Kidney epithelial cell (primary cell): Measurements from ENCODE around the gene FBXO5. TPM values are rescaled to one million over a fixed set of nuclear protein-coding genes. Genes with fewer than 3 reads are reported as not detected.
A peak's percentile ranks its signal among the peaks of the same experiment; 100 is the strongest.

Source experiments
- DNase-seq: peaks from one replicate; pipeline ENCODE4 v3.0.0-alpha.2; 2010; ENCODE audit warnings: low read depth
- H3K27me3 ChIP-seq: 2 replicates; pipeline ENCODE4 v1.6.0; 2011; ENCODE audit warnings: low read length; ENCODE audit not compliant: control insufficient read depth, insufficient read depth
- H3K36me3 ChIP-seq: 2 replicates; pipeline ENCODE4 v1.5.1; 2011; ENCODE audit warnings: low read length; ENCODE audit not compliant: control insufficient read depth, insufficient read depth
- H3K4me3 ChIP-seq: 2 replicates; pipeline ENCODE4 v1.5.1; 2011; ENCODE audit warnings: low read depth, mild to moderate bottlenecking, control low read depth, low read length
- total RNA-seq: library from RNA; depleted of rRNA; stranded (reverse); fragments of >200 nt; gene quantifications from 2 replicates; pipeline ENCODE4 v1.2.3, GENCODE V29; 2015
- TF ChIP-seq, protein P1 (sequence below): IDR thresholded peaks from 2 replicates; pipeline ENCODE4 v1.5.1; 2011; ENCODE audit warnings: mild to moderate bottlenecking, moderate library complexity, low read length, control low read depth, inconsistent platforms; ENCODE audit not compliant: insufficient read depth, poor library complexity, severe bottlenecking

The FBXO5 gene
- total RNA-seq, 1 donor from 2014 or later: 14.1 TPM

DNA sequence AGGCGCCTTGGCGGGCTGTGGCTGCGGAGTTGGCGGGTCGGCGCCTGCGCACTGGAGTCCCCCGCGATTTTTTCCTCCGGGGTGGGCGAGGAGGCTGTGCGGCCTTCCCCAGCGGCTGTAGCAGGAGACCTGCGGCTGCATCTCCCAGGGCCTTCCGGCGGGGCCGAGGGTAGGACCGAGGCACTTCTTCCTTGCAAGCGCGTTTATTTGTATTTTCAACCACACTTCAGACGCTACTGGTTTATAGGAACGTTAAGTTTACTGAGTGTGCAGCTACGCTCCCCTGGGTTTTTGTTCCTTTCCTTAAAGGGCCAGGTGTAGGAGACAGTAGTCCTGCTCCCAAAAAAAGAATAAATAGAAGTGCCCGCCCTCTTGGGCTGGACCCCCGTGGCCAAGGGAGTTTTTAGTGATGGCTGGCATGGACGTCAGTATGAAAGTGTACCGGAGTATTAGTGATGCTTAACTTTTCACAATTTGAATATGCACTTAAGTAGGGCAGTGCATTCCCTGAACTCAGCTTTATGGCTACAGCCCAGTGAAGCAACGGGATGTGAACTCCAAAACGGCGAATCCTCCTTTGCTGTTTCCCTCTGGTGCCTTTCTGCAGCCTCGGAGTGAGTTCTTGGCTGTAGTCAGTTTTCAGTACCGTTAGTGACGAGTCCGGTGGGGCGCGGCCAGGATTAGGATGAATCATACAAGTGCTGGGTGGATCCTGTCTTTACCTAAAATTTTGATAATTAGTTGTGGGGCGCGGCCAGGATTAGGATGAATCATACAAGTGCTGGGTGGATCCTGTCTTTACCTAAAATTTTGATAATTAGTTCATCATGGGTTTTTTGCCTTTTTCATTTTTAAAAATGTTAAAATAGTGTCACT is 1.0 kb upstream of the FBXO5 start:
- TF ChIP-seq, protein P1, sequence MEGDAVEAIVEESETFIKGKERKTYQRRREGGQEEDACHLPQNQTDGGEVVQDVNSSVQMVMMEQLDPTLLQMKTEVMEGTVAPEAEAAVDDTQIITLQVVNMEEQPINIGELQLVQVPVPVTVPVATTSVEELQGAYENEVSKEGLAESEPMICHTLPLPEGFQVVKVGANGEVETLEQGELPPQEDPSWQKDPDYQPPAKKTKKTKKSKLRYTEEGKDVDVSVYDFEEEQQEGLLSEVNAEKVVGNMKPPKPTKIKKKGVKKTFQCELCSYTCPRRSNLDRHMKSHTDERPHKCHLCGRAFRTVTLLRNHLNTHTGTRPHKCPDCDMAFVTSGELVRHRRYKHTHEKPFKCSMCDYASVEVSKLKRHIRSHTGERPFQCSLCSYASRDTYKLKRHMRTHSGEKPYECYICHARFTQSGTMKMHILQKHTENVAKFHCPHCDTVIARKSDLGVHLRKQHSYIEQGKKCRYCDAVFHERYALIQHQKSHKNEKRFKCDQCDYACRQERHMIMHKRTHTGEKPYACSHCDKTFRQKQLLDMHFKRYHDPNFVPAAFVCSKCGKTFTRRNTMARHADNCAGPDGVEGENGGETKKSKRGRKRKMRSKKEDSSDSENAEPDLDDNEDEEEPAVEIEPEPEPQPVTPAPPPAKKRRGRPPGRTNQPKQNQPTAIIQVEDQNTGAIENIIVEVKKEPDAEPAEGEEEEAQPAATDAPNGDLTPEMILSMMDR: no peak
- H3K4me3 ChIP-seq: peak overlapping the region; percentile 79
- H3K36me3 ChIP-seq: no peaks in the 10 kb centered on the region
- DNase-seq: no peak
- no peaks in the 10 kb centered on the region for H3K27me3 ChIP-seq

DNA sequence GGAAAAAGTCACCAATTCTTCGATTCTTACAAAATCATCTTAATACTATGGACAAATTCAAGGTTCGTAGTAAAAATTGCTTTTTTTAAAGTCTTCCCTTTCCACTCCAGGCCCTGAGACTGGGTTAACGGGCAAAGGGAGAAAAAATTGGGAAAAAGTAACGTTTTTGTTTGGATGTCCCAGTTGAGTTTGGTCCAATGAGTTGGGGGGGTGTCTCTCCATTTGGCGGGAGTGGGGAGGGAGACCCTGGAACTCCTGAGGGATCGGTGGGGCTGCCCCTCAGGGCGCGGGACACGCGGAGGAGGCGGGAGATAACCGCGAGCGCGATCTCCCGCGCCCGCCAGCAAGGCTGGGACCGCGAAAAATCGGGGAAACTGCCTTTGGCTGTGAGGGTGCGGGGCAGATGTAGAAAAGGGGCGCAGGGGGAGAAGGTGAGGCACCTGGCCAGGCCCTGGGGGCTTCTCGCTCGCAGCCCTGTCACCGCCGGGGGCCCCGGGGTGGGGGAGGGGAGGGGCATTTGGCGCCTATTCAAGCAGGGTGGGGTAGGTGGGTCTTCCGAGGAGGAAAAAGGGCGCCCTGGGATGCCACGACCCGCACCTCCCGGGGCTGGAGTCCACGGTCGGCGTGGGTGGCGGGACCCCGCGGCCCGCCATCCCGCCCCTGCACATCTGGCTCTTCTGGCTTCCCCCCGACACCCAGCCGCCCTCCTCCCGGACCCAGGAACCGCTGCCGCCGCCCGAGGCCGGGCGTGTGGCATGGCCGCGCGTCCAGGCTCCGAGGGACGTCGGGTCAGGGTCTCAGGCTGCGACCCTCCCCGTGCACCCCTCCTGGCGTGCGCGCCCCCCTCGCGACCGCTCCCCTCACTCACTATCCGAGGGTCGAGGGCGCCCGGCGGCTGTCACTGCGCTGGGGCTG is 595 bp downstream of the FBXO5 start:
- DNase-seq: no peak
- TF ChIP-seq, protein P1: no peak
- Histone ChIP-seq H3K36me3 (no peaks in the 10 kb centered on the region), H3K4me3 (peak overlapping the region; percentile 90), H3K27me3 (no peaks in the 10 kb centered on the region)

DNA sequence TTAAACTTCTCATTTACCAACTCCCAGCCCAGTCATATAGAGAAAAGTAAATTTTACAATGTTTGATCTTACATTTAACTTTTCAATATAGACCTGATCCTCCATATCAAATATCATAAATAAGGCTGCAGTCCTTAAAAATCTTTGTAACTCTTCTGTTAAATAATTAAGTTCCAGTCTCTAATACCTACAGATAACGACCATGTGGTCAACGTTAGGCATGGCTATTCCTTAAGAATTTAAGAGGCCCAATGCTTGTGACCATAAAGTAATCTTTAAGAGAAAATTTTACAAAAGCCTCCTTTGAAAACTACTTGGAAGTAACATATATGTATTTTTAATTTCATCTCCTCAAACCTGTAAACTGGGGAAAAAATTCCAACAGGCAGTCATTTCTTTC is 1.6 kb downstream of the FBXO5 start:
- Histone ChIP-seq H3K36me3 (no peaks in the 10 kb centered on the region), H3K27me3 (no peaks in the 10 kb centered on the region), H3K4me3 (peak overlapping the region; percentile 90)
- no peak for DNase-seq
- TF ChIP-seq, protein P1: no peak

DNA sequence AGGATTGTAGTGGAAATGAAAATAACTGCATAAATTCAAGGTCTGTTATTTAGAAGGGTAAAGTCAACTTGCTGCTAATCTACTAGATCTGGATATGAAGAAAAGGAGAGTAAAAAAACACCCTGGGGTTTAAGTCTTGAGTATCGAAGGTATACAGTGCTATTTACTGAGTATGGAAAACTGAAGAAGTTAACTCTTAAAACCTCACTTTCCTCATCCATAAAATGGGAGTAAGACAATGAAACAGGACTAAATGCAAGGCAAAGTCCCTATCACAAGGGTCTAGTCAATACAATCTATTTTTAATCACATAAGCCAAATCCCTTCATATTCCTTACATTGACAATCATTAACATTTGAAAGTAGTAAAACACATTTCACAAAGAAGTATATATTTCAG is 2.2 kb downstream of the FBXO5 start:
- Histone ChIP-seq H3K4me3 (peak overlapping the region; percentile 90), H3K36me3 (no peaks in the 10 kb centered on the region), H3K27me3 (no peaks in the 10 kb centered on the region)
- TF ChIP-seq, protein P1: no peak
- DNase-seq: no peak

DNA sequence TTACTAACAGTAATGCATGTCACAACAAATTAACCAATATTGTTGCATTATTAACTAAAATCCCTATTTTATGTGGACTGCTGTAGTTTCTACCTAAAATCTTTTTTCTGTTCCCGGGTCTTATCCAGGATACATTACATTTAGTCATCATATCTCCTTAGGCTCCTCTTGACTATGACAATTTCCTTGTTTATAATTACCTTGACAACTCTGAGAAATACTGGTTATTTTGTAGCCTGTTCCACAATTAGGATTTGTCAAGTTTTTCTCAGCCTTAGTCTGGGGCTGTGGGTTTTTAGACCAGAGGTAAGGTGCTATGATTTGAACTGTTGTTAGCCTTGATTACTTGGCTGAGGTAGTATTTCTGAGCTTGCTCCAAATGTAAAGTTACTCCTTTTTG is 3.7 kb downstream of the FBXO5 start:
- Histone ChIP-seq H3K4me3 (no peak overlapping the region), H3K36me3 (no peaks in the 10 kb centered on the region), H3K27me3 (no peaks in the 10 kb centered on the region)
- TF ChIP-seq, protein P1: no peak
- DNase-seq: no peak
